Measurements from ENCODE around the gene ARHGAP22. TPM values are rescaled to one million over a fixed set of nuclear protein-coding genes. Genes with fewer than 3 reads are reported as not detected.

The ARHGAP22 gene
- total RNA-seq, 1 donor from 2014 or later, result 1.9 TPM

DNA sequence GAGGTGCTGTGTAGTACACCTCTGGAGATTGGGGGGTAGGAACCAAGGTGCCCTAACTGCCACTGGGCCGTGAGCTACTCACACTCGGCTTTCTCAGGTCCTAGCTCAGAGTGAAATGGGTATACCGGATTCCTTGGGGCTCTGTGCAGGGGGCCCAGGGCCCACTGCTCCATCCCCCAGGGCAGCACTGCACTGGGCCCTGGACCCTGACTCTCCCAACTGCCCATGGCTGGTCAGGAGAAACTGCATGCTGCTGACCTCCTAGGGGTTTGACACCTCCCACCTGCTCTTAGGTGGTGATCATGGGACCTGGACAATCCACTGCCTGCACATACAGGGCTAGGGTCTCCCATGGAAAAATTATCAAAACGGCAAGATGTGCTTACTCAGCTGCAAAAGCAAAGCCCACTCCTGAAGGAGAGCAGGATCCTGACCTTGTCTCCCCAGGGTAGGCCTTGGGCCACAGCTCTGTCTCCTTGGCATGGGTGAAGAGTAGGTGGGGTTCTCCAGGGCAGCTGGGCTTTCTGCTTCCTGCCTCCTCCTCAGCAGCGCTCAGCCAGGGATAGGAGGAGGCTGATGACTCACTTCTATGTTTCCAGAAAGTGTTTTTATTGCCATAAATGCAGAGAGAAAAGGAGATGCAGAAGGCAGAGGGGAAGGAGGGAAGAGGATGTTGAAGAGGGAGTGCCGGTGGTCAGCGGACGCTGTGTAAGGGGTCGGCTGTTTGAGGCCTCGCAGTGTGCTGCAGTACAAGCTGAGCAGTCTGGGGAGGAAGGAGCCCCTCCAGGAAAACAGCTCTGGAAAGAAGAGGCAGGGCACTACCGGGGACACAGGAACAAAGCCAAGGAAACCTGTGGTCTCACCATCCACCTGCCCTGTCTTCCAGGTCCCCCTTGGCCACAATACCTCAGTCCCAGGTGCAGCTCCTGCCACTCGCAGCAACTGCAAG, 107.8 kb downstream of the ARHGAP22 start:
- H3K27ac Mint-ChIP-seq (ENCODE audit: unreplicated experiment), result no peak overlapping the region
- peaks cover 15% of the 10 kb centered on the region for H3K4me1 Mint-ChIP-seq (ENCODE audit: unreplicated experiment)
- no peak for DNase-seq (ENCODE audit: low spot score)
- H3K9me3 Mint-ChIP-seq (ENCODE audit: unreplicated experiment), result no peaks in the 10 kb centered on the region
- peaks cover 13% of the 10 kb centered on the region for H3K27me3 Mint-ChIP-seq (ENCODE audit: unreplicated experiment)
- no peaks in the 10 kb centered on the region for H3K36me3 Mint-ChIP-seq (ENCODE audit: low read depth, unreplicated experiment)
- H3K4me3 Mint-ChIP-seq (ENCODE audit: unreplicated experiment), result no peak overlapping the region
- TF ChIP-seq, protein P1, sequence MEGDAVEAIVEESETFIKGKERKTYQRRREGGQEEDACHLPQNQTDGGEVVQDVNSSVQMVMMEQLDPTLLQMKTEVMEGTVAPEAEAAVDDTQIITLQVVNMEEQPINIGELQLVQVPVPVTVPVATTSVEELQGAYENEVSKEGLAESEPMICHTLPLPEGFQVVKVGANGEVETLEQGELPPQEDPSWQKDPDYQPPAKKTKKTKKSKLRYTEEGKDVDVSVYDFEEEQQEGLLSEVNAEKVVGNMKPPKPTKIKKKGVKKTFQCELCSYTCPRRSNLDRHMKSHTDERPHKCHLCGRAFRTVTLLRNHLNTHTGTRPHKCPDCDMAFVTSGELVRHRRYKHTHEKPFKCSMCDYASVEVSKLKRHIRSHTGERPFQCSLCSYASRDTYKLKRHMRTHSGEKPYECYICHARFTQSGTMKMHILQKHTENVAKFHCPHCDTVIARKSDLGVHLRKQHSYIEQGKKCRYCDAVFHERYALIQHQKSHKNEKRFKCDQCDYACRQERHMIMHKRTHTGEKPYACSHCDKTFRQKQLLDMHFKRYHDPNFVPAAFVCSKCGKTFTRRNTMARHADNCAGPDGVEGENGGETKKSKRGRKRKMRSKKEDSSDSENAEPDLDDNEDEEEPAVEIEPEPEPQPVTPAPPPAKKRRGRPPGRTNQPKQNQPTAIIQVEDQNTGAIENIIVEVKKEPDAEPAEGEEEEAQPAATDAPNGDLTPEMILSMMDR (IDR thresholded peaks at IDR 0.05; ENCODE audit: unreplicated experiment), result no peak

DNA sequence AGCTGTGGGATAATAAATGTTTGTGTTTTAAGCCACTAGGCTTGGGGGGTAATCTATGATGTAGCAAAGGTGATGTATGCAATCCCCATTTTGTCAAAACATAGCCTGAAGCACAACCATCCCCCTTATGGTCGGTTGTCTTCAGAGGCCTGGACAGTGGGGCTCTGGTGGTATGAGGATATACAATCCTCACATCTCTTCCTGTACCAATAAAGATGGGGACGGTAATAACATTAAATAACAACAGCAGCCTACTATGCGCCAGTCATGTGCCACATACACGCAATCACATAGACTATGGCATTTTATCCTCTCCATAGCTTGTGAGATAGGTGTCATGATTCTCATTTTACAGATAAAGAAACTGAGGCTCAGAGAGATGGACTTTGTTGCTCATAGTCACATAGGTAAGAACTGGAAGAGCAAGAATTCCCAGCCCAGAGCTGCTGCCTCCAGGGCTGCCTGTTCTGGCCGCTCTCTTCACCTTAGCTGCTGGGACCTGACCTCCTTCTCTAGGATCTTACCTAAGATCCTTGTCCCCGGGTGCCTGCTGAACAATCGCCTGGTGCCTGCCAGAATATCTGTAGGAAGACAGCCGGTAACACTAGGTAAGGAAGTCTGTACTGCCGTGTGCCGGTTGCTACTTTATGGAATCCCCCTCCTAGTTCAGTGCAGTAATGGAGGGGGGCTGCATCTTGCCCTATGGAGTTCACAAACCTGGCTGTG, 108.6 kb downstream of the ARHGAP22 start:
- Mint-ChIP-seq H3K4me1 (ENCODE audit: unreplicated experiment) (peaks cover 15% of the 10 kb centered on the region), H3K4me3 (ENCODE audit: unreplicated experiment) (no peak overlapping the region), H3K27me3 (ENCODE audit: unreplicated experiment) (peaks cover 13% of the 10 kb centered on the region), H3K9me3 (ENCODE audit: unreplicated experiment) (no peaks in the 10 kb centered on the region), H3K27ac (ENCODE audit: unreplicated experiment) (no peak overlapping the region), H3K36me3 (ENCODE audit: low read depth, unreplicated experiment) (no peaks in the 10 kb centered on the region)
- TF ChIP-seq, protein P1 (IDR thresholded peaks at IDR 0.05; ENCODE audit: unreplicated experiment), result no peak
- DNase-seq (ENCODE audit: low spot score), result no peak

DNA sequence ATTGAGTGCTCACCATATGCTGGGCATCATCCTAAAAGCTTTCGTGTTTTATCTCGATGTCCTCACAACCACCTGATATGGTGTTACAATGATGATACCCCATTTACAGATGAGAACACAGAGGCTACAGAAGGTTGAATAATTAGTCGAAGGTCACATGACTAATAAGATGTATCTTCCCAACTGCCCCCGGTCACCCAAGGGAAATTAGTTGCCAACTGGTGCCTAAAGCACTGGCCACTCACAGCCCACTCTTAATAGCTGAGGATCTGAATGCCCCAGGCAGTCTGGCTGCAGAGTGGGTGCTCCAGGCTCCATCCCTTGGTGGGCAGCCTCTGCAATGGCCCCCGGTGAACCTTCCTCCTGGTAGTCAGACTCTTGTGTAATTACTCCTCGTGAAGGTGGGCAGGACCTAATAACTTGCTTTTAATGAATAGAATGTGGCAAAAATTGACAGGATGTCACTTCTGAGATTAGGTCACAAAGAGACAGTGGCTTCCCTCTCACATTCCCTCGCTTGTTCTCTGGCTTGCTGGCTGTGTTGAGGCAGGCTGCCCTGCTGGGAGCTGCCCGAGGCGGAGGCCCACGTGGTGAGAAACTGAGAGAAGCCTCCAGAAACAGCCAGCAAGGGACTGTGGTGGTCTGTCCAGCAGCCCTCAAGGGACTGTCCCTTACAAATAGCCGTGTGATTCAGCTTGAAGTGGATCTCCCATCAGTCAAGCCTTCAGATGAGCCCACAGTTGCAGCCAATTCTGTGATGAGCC, 109.4 kb downstream of the ARHGAP22 start:
- H3K36me3 Mint-ChIP-seq (ENCODE audit: low read depth, unreplicated experiment), result no peaks in the 10 kb centered on the region
- peaks cover 15% of the 10 kb centered on the region for H3K4me1 Mint-ChIP-seq (ENCODE audit: unreplicated experiment)
- DNase-seq (ENCODE audit: low spot score), result no peak
- TF ChIP-seq, protein P1 (IDR thresholded peaks at IDR 0.05; ENCODE audit: unreplicated experiment), result no peak
- H3K27me3 Mint-ChIP-seq (ENCODE audit: unreplicated experiment), result peaks cover 13% of the 10 kb centered on the region
- no peak overlapping the region for H3K27ac Mint-ChIP-seq (ENCODE audit: unreplicated experiment)
- H3K4me3 Mint-ChIP-seq (ENCODE audit: unreplicated experiment), result no peak overlapping the region
- H3K9me3 Mint-ChIP-seq (ENCODE audit: unreplicated experiment), result no peaks in the 10 kb centered on the region

DNA sequence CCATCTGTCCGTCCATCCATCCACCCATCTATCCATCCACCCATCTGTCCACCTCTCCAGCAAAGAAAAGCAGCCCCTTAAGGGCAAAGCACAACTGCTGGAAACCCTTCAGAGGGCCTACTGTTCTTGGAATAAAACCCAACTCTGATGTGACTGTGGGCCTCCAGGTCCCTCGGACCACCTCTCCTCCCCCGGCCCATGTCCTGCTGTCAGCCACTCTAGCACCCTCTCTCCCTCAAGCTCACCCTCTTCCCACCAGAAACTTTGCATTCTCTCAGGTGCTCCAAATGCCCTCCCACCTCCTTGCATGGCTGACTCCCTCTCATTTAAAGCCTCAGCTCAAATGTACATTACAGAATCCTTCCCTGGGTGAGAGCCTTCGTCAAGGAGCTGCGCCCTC, 110.3 kb downstream of the ARHGAP22 start:
- TF ChIP-seq, protein P1 (IDR thresholded peaks at IDR 0.05; ENCODE audit: unreplicated experiment), result no peak
- H3K27ac Mint-ChIP-seq (ENCODE audit: unreplicated experiment), result no peak overlapping the region
- H3K4me3 Mint-ChIP-seq (ENCODE audit: unreplicated experiment), result peak overlapping the region; percentile 8
- no peaks in the 10 kb centered on the region for H3K36me3 Mint-ChIP-seq (ENCODE audit: low read depth, unreplicated experiment)
- no peaks in the 10 kb centered on the region for H3K9me3 Mint-ChIP-seq (ENCODE audit: unreplicated experiment)
- no peak for DNase-seq (ENCODE audit: low spot score)
- peaks cover 15% of the 10 kb centered on the region for H3K4me1 Mint-ChIP-seq (ENCODE audit: unreplicated experiment)
- H3K27me3 Mint-ChIP-seq (ENCODE audit: unreplicated experiment), result peaks cover 11% of the 10 kb centered on the region
